ENCODE data around the gene EPN2.
A peak's percentile ranks its signal among the peaks of the same experiment; 100 is the strongest.
"Not testable (repeated sequence)": the region's sequence is repeated elsewhere in the genome, so short reads cannot be mapped to it uniquely, and the experiment has no call there.

The EPN2 gene

DNA sequence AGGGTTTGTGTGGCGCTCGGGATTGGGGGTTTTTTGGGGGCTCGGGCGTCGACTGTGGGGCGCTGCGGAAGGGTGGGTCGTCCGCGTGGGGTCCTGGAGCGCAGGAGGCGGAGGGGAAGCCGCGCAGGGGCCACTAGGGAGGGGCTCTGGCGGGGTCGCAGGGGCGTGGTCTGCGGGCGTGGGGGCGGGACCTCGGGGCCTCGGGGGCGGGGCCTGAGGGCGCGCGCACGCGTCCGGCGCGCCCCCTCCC is at the start of gene EPN2:
Gene EPN2, plus strand, starts transcription at position 228 of the 250 bp plus-strand sequence. CDS start 45,754 bp downstream, outside the sequence.
- peak; percentile 14 for DNase-seq (ENCODE audit: low spot score)

DNA sequence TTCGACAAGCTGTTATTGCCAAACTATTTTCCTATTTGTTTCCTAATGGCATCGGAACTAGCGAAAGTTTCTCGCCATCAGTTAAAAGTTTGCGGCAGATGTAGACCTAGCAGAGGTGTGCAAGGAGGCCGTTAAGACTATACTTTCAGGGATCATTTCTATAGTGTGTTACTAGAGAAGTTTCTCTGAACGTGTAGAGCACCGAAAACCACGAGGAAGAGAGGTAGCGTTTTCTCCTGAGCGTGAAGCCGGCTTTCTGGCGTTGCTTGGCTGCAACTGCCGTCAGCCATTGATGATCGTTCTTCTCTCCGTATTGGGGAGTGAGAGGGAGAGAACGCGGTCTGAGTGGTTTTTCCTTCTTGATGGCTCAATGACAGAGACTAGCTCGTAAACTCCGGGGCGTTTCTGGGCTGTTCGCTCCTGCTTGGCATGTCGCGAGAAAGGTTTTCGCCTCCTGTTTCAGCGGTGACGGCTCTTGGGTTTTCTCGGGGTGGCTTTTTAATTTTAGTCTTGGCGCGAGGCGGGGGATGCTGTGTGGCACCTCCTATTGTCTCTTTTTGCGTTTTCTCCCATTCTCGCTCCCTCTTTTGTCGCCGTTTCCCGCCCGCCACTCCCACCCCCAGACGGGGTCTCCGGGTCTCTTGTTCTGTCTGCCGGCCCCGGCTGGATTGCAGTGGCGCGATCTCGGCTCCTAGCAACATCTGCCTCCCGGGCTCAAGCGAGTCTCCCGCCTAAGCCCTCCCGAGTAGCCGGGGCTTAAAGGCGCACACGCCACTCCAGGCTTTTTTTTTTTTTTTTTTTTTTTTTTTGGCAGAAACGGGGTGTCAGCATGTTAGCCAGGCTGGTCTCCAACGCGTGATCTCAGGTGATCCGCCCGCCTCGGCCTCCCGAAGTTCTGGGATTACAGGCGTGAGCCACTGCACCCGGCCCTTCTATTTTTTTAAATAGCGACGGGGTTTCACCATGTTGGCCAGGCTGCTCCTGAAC is 49.0 kb upstream of the EPN2 start:
- not testable (repeated sequence) for DNase-seq (ENCODE audit: low spot score)

DNA sequence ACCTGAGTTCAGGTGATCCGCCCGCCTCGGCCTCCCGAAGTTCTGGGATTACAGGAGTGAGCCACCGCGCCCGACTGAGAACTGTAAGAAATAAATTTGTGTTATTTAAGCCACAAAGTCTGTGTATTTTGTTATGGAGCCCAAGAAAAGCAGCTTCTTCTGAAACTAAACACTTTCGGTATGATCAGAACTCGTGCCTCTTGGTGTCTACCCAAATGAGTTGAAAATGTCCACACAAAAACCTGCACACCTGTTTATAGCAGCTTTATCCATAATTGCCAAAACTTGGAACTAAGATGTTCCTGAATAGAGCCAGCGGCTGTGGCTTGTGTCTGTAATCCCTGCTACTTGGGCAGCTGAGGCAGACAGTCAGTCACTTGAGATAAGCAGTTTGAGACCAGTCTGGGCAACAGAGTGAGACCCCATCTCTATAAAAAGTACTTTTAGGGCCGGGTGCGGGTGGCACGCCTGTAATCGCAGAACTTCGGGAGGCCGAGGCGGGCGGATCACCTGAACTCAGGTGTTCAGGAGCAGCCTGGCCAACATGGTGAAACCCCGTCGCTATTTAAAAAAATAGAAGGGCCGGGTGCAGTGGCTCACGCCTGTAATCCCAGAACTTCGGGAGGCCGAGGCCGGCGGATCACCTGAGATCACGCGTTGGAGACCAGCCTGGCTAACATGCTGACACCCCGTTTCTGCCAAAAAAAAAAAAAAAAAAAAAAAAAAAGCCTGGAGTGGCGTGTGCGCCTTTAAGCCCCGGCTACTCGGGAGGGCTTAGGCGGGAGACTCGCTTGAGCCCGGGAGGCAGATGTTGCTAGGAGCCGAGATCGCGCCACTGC is 48.1 kb upstream of the EPN2 start:
- not testable (repeated sequence) for DNase-seq (ENCODE audit: low spot score)

DNA sequence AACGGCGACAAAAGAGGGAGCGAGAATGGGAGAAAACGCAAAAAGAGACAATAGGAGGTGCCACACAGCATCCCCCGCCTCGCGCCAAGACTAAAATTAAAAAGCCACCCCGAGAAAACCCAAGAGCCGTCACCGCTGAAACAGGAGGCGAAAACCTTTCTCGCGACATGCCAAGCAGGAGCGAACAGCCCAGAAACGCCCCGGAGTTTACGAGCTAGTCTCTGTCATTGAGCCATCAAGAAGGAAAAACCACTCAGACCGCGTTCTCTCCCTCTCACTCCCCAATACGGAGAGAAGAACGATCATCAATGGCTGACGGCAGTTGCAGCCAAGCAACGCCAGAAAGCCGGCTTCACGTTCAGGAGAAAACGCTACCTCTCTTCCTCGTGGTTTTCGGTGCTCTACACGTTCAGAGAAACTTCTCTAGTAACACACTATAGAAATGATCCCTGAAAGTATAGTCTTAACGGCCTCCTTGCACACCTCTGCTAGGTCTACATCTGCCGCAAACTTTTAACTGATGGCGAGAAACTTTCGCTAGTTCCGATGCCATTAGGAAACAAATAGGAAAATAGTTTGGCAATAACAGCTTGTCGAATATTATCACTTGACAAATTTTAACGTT is 47.3 kb upstream of the EPN2 start:
- DNase-seq (ENCODE audit: low spot score): not testable (repeated sequence)

DNA sequence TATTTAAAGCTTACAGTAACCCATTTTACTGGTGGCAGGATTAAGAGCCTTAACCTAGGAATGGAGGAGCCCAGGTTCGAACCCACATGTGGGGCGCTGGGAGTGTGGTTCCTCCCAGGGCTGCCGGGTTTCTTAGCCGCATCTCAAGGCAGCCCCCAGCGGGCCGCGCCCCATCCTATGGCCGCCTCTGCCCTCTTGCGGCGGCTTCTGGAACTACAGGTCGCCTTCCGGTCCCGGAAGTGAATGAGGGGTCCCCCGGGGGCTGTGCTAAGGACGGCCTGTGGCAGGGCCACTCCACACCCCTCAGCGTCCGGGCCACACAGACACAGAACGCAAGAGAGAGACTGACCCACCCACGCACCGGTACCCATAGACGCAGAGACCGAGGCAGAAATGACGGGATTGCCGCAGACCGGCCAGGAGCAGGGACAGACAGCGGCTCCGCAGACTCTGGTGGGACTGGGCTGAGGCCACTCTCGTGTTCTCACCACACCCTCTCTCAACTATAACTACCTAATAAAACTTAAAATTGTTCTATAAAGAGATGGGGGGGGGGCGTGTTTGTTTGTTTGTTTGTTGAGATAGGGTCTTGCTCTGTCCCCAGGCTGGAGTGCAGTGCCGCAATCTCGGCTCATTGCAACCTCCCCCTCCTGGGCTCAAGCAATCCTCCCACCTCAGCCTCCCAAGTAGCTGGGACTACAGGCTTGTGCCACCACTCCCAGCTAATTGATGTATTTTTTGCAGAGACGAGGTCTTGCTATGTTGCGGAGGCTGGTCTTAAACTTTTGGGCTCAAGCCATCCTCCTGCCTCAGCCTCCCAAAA is 40.6 kb upstream of the EPN2 start:
- DNase-seq (ENCODE audit: low spot score): not testable (repeated sequence)

DNA sequence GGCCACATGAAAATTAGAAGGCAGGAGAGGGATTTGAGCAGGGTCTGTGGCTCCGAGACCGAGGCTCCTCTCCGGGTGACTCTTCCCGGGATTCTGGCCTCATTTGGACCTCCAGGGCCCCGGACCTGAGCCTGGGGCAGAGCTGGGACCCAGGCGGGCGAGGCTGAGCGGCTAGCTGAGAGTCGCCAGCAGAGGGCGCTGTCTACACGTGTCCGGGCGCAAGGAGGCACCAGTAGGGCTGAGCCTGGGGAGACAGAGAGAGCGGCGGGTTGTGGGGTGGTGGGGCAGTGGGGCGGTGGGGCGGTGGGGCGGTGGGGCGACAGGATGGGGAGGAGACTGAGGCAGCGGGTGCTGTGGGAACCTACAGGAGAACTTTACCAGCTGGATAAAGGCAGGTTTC is 34.7 kb upstream of the EPN2 start:
- DNase-seq (ENCODE audit: low spot score): not testable (repeated sequence)

DNA sequence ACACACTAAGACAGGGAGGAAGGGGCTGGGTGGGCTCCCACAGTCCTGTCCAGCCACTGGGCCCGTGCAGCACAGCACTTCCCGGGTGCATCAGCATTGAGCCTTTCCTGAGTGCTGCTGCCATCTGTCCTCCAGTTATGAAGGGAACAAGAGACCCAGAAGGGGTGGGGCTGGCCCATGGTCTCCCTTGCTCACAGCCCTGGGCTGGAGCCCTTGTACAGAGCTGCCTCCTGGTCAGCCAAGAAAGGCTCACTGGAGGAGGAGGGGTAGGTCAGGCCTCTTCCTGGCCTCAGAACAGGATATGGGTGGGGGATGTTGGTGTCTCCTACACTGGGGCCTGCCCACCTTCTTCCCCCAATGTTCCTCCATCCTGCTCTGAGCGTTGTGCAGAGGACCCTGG is 33.7 kb upstream of the EPN2 start:
- not testable (repeated sequence) for DNase-seq (ENCODE audit: low spot score)

DNA sequence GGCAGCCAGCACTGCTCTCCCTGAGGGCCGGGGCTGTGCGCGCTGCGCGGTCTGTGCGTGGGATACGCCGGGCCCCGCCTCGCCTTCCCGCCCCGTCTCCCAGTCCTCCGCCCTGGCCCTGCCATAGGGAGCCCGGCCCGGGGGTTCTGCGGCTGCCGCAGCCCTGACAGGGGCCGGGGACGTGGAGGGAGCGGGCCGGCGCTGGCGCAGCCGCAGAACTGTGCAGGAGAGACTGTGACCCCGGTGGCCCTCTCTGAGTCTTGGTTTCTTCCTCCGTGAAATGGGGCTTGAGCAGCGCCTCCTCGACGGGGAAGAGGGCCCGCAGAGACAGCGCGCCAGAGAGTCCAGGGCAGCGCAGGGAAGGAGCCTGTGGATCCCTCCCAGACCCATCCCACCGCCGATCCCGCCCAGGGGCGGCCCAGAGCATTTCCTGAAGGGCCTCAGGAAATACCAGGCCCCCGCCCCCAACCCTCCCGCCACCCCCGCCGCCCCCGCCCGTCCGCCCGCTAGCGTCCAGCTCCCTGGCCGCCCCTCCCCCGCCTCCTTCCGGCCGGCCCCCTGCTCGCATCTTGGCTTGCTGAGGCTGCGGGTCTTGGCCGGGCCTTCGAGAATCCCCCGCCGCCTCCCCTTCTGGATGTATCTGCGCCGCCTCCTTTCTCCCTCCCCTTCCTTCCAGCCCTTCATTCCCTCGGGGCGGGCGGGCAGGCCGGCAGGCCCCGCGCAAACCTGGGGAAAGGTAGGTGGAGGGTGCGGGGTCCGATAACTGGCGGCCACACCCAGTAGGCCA is 21.9 kb upstream of the EPN2 start:
- not testable (repeated sequence) for DNase-seq (ENCODE audit: low spot score)

DNA sequence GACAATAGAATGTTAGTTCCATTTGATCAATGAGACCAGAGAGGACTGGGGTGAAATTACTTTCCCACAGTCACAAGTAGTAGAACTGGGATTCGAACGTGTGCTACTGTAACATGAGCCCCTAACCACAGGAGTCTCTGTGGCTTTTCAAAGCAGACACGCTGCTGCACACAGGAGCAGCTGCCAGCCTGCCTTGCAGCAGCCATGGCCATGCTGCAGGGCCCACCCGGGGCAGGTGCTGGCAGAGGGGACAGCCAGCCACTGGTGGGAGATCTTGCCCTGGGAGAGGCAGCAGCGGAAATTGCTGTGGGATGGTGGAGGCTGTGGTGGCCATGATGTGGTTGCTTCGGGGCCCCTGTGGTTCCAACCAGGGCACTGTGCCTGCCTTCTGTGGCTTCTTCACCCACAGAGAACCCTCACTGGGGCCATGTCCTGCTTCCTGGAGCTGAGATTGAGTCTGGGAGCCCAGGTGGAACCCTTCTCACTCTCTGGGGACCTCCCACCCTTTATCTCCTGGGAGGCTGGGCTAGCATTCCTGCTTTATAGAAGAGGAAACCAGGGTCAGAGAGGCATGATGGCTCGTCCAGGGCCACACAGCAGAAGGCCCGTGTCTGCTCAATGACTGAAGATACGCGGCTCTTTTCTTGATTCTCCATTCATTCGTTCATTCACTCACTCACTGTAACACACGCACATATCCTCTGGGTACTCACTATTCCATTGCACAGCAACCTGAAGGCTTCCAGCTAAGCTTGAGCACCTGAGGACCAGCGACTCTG is 20.8 kb upstream of the EPN2 start:
- DNase-seq (ENCODE audit: low spot score): not testable (repeated sequence)

DNA sequence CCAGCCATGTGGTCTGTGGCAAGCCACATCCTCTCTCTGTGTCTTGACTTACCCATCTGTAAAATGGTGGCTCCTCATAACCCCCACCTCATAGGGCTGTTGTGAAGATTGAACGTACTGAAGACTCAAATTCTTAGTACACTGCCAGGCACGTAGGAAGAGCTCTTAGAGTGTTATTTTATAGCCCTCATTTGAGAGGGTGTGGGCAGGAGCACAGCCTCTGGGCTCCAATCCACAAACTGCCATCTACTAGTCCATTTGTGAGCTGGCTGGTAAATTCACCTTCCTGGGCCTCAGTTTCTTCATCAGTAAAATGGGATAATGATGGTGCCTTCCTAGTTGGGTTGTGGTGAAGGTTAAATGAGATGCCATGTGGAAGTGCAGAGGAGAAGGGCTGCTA is 18.3 kb upstream of the EPN2 start:
- DNase-seq (ENCODE audit: low spot score): not testable (repeated sequence)

DNA sequence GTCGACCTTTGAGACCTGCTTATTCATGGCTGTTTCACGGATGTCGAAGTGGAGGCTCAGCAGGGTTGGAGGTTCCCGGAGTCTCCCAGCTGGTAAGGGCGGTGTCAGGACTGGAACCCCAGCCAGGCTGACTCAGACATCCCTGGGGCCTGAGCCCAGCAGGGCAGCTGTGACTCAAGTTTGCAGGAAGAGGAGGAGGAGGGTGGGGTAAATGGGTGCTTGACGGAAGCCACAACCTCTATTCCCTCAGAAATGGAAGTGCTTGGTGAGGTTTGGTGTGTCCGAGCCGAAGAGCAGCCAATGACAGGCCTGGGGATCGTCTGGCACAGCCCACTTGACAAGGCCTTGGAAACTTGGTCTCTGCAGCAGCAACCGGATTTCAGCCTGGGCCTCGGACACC is 17.8 kb upstream of the EPN2 start:
- not testable (repeated sequence) for DNase-seq (ENCODE audit: low spot score)

DNA sequence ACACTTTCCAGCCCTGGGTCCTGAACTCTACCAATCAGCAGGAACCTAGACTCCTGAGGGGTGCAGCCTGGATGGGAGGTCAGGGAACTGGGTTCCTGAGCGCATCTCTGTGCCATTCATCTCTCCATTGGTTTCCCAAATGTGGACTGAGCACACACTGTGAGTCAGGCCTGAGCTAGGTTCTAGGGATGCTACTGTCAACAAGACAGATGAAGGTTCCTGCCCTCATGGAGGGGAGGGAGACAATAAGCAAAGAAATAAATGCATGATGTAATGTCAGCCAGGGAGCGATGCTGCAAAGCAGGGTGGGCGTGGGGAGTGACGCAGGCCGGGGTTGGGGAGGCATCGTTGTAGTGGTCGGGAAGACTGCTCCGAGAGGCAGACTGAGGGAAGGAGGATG is 17.0 kb upstream of the EPN2 start:
- DNase-seq (ENCODE audit: low spot score): not testable (repeated sequence)

DNA sequence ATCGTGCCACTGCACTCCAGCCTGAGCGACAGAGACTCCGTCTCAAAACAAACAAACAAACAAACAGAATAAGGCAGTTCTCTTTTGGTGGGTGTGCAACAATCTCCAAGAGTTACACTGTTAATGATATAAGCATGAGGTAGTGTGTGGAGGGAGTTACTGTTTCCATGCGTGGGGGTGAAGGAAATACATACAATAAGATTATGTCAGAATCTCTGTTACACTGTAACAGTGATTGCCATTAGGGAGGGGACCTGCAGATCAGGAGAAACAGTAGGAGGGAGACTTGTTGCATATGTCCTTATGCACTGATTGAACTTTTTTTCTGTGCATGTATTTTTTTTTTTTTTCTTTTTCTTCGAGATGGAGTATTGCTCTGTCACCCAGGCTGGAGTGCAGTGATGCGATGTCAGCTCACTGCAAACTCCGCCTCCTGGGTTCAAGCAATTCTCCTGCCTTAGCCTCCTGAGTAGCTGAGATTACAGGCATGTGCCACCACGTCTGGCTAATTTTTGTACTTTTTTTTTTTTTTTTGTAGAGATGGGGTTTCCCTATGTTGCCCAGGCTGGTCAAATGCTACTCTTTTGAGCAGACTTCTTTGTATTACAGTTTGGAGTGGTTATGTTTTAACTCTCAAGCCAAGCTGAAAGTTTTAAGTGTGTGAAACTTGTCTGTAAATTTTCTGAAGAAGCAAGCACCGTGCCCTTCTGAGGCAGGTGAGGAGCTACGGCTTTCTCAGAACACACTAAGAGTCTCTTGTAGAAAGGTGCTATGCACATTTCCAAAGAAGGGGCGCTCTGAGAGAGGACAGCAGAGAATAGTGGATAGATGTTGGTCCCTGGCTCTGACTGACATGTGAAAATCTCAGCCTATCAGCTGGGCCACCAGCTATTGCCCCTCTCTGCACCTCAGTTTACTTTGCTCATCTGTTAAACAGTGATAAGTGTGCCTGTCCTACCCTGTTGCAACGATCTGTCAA is 10.3 kb upstream of the EPN2 start:
- not testable (repeated sequence) for DNase-seq (ENCODE audit: low spot score)

DNA sequence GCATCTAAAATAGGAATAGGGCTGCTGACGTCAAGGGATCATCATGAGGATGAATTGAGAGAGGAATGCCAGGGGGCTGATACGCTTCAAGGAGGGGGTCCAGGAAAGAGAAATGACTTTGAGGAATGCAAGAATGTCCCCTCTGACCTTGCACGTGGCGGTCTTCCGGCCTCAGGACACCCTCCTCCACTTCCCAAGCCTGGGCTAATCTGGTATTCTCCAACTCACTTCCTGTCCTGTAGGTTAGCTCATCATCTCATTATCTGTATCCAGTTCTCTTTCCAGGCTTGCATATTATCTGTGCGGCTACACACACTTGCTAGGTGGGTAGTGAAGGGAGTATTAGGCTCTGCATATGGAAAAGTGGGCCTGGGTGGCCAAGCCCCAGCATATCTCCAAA is 2.5 kb upstream of the EPN2 start:
- DNase-seq (ENCODE audit: low spot score): not testable (repeated sequence)

DNA sequence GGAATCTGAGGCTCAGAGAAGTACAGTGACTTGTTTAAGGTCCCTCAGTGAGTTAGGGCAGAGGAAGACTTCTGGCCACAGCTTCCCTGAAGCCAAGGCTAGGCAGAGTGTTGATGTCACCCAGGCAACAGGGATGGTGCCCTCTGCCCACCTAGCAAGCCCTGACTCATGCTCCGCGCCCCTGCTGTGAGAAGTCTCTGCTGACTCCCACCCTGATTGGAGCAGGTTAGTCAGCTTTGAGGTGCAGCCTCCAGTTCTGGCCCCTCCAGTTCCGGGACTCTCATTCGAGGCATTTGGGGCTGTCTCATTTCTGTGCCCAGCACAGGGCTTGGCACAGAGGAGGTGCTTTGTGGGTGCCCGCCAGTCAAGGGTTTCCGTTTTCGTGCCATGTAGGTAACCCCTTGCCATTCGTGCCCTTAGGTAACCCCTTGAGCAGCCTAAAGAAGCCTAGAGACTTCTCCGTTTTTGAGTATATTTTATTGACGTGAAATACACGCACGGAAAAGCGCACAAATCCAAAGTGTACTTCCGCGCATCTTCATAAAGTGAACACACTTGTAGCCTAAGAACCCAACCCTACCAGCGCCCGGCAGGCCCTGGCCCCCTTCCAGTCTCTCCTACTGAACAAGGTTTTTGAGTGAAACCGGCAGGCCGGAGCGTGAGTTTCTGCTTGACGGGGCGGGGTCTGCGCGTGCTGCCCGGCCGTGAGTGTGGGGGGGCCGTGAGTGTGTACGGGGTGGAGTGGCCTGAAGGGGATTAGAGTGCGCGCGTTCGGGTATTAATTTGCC is 621 bp upstream of the EPN2 start:
- not testable (repeated sequence) for DNase-seq (ENCODE audit: low spot score)

DNA sequence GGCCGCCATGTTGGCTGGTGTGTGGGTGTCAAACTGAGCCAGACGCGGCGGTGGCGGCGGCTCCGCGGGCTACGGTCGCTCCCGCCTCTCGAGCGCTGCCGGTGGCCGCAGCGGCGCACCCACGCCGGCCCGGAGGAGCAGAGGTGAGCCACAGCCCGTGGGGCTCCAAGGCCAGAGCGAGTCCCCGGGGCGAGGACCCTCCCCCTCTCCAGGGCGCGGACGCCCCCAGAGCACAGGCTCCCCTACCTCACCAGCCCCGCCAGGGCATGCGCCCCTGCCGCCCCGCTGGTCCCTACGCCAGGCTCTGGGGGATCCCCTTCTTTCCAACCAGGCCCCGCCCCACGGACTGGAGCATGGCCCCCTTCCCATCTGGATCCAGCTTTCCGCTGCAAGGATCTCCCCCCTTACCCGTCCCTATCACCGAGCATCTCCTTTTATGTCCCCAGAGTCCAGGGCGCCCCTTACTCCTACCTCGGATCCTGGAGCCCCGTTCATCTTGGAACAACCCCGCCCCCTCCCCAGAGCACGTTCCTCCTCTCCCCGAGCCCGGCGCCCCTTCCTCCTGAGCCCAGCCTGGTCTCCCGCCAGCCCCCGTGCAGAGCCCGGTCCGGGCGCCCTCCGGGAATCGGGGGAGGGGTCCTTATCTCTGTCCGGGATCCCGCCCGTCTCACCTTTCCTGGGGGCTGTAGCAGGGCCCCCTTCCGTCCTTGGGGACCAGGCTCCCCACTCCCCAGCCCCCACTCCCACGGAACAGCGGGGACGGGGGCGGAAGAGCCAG is 412 bp downstream of the EPN2 start:
- no peak for DNase-seq (ENCODE audit: low spot score)

DNA sequence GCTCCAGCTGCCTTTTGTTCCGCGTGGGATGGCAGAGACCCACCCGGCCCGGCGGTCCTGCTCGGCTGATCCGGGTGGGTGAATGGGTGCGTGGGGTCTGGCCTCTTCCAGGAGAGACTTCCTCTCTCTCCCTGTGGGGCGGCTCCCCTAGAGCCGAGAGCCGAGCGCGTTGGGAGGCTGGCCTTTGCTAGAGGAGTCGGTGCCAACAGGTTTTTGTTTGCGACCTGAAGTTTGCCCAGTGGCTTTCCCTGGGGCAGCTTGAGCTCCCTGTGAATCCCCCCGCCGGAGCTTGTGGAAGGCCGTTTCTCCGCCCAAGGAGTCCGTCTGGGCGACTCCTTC is 970 bp downstream of the EPN2 start:
- peak; percentile 10 for DNase-seq (ENCODE audit: low spot score)

Data from COLO829 (cell line).